Trophoblast cell (in vitro differentiated cells and primary cell): ENCODE results near the gene BTBD9.
A peak's percentile ranks its signal among the peaks of the same experiment; 100 is the strongest.

Experiments
- DNase-seq, 2 donors: peaks; one replicate each; pipeline ENCODE4 v3.0.0-alpha.2; 2016
- H2AFZ ChIP-seq: 2 replicates; pipeline ENCODE4 v1.6.1; 2013; ENCODE audit warnings: low read length, moderate library complexity, mild to moderate bottlenecking; ENCODE audit not compliant: insufficient read depth, poor library complexity
- H2AK5ac ChIP-seq: 2 replicates; pipeline ENCODE4 v1.6.1; 2013; ENCODE audit warnings: mild to moderate bottlenecking, low read length
- H2BK120ac ChIP-seq: 2 replicates; pipeline ENCODE4 v1.6.1; 2013; ENCODE audit warnings: low read length, mild to moderate bottlenecking, moderate library complexity; ENCODE audit not compliant: insufficient read depth, poor library complexity
- H2BK12ac ChIP-seq: 2 replicates; pipeline ENCODE4 v1.6.1; 2013; ENCODE audit warnings: mild to moderate bottlenecking, low read length, moderate library complexity
- H2BK5ac ChIP-seq: 2 replicates; pipeline ENCODE4 v1.6.1; 2013; ENCODE audit warnings: low read length, low read depth, moderate library complexity, mild to moderate bottlenecking; ENCODE audit not compliant: poor library complexity
- H3K14ac ChIP-seq: 2 replicates; pipeline ENCODE4 v1.6.1; 2013; ENCODE audit warnings: mild to moderate bottlenecking, low read length
- H3K18ac ChIP-seq: 2 replicates; pipeline ENCODE4 v1.6.1; 2013; ENCODE audit warnings: mild to moderate bottlenecking, low read length
- H3K23ac ChIP-seq: 2 replicates; pipeline ENCODE4 v1.6.1; 2013; ENCODE audit warnings: low read length
- H3K27ac ChIP-seq: 2 replicates; pipeline ENCODE4 v1.5.1; 2013; ENCODE audit warnings: low read depth, mild to moderate bottlenecking, inconsistent platforms, low read length, moderate library complexity
- H3K27me3 ChIP-seq: 2 replicates; pipeline ENCODE4 v1.6.1; 2013; ENCODE audit warnings: inconsistent platforms, mild to moderate bottlenecking, low read length, moderate library complexity; ENCODE audit not compliant: insufficient read depth
- H3K36me3 ChIP-seq, 2 experiments: 1 replicate in 1 of 2; 2 replicates in 1 of 2; pipeline ENCODE4 v1.6.1; 2013; ENCODE audit warnings: low read length in 2 of 2, mild to moderate bottlenecking in 2 of 2, moderate library complexity in 1 of 2; ENCODE audit not compliant: insufficient read depth in 2 of 2, control insufficient read depth in 1 of 2
- H3K4ac ChIP-seq: 2 replicates; pipeline ENCODE4 v1.6.1; 2013; ENCODE audit warnings: low read depth, mild to moderate bottlenecking, low read length, moderate library complexity
- H3K4me1 ChIP-seq, 2 experiments: 1 replicate in 1 of 2; 2 replicates in 1 of 2; pipeline ENCODE4 v1.6.1; 2013; ENCODE audit warnings: low read length in 2 of 2, mild to moderate bottlenecking in 2 of 2, moderate library complexity in 1 of 2; ENCODE audit not compliant: insufficient read depth in 2 of 2, control insufficient read depth in 1 of 2
- H3K4me2 ChIP-seq: 2 replicates; pipeline ENCODE4 v1.6.1; 2013; ENCODE audit warnings: inconsistent platforms, mild to moderate bottlenecking, low read length, moderate library complexity
- H3K4me3 ChIP-seq: 2 replicates; pipeline ENCODE4 v1.5.1; 2013; ENCODE audit warnings: mild to moderate bottlenecking, low read depth, low read length, inconsistent platforms
- H3K79me1 ChIP-seq: one replicate; pipeline ENCODE4 v1.6.1; 2013; ENCODE audit warnings: low read length
- H3K79me2 ChIP-seq: 2 replicates; pipeline ENCODE4 v1.6.1; 2013; ENCODE audit warnings: low read length, mild to moderate bottlenecking; ENCODE audit not compliant: control insufficient read depth, insufficient read depth, poor library complexity
- H3K9ac ChIP-seq: 2 replicates; pipeline ENCODE4 v1.6.1; 2013; ENCODE audit warnings: mild to moderate bottlenecking, low read length
- H3K9me3 ChIP-seq: 2 replicates; pipeline ENCODE4 v1.6.1; 2013; ENCODE audit warnings: low read depth, mild to moderate bottlenecking, control low read depth, inconsistent platforms, low read length; ENCODE audit not compliant: insufficient read depth
- H4K12ac ChIP-seq: 2 replicates; pipeline ENCODE4 v1.6.1; 2013; ENCODE audit warnings: low read depth, mild to moderate bottlenecking, low read length, moderate library complexity
- H4K8ac ChIP-seq: 2 replicates; pipeline ENCODE4 v1.6.1; 2013; ENCODE audit warnings: low read depth, mild to moderate bottlenecking, low read length, moderate library complexity
- H4K91ac ChIP-seq: one replicate; pipeline ENCODE4 v1.6.1; 2013; ENCODE audit warnings: low read depth, mild to moderate bottlenecking, low read length, moderate library complexity
- WGBS: extraction: QIAGEN DNeasy Blood & Tissue Kit; methylation state at CpG from one replicate; pipeline ENCODE4 v1.1.7; 2013; ENCODE audit warnings: missing lambda C conversion rate; ENCODE audit not compliant: insufficient read length, insufficient coverage; ENCODE audit errors: extremely low coverage; 5-methylcytosine and 5-hydroxymethylcytosine counted together

Gene BTBD9

GRCh38 chr6:38510205-38510604 is 129.5 kb downstream of the BTBD9 start:
- Histone ChIP-seq H3K4me2 (no peak overlapping the region), H3K4me1 (peaks cover 5 to 7% of the 10 kb centered on the region in 2 experiments), H3K79me2 (no peaks in the 10 kb centered on the region), H4K91ac (no peak overlapping the region), H3K4me3 (no peak overlapping the region), H4K12ac (no peak overlapping the region), H2AFZ (no peak overlapping the region), H3K18ac (no peak overlapping the region), H2AK5ac (no peak overlapping the region), H3K79me1 (peaks cover 3% of the 10 kb centered on the region), H3K9ac (no peak overlapping the region), H3K36me3 (no peaks in the 10 kb centered on the region), H2BK12ac (no peak overlapping the region), H4K8ac (no peak overlapping the region), H3K9me3 (no peaks in the 10 kb centered on the region), H3K14ac (no peak overlapping the region), H2BK5ac (no peak overlapping the region), H3K23ac (no peak overlapping the region), H3K4ac (no peak overlapping the region), H3K27me3 (no peaks in the 10 kb centered on the region), H3K27ac (no peak overlapping the region), H2BK120ac (no peak overlapping the region)
- WGBS, result no CpG with 5 or more reads among the region's 1 CpG
- DNase-seq, result no peak

- WGBS, result no CpG with 5 or more reads among the region's 1 CpG
- peaks cover 3% of the 10 kb centered on the region for H3K79me1 ChIP-seq
- H3K79me2 ChIP-seq, result no peaks in the 10 kb centered on the region
- no peak overlapping the region for H2BK120ac ChIP-seq
- no peak overlapping the region for H3K9ac ChIP-seq
- H3K9me3 ChIP-seq, result no peaks in the 10 kb centered on the region
- H2AFZ ChIP-seq, result no peak overlapping the region
- H3K18ac ChIP-seq, result no peak overlapping the region
- no peak overlapping the region for H3K23ac ChIP-seq
- no peak overlapping the region for H2BK5ac ChIP-seq
- H3K36me3 ChIP-seq, result no peaks in the 10 kb centered on the region
- H2AK5ac ChIP-seq, result no peak overlapping the region
- peaks cover 5 to 7% of the 10 kb centered on the region in 2 experiments for H3K4me1 ChIP-seq
- no peak overlapping the region for H4K91ac ChIP-seq
- no peak overlapping the region for H3K4me3 ChIP-seq
- no peak overlapping the region for H3K14ac ChIP-seq
- H4K8ac ChIP-seq, result no peak overlapping the region
- H4K12ac ChIP-seq, result no peak overlapping the region
- H3K4me2 ChIP-seq, result no peak overlapping the region
- peak; percentile 89 to 98 for DNase-seq
- no peaks in the 10 kb centered on the region for H3K27me3 ChIP-seq
- no peak overlapping the region for H3K4ac ChIP-seq
- no peak overlapping the region for H2BK12ac ChIP-seq
- H3K27ac ChIP-seq, result no peak overlapping the region
Observed at GRCh38 chr6:38509713-38510112, 130.0 kb downstream of the BTBD9 start.

- Histone ChIP-seq H3K14ac (no peak overlapping the region), H3K27ac (no peak overlapping the region), H2AFZ (no peak overlapping the region), H3K9me3 (no peaks in the 10 kb centered on the region), H2BK12ac (no peak overlapping the region), H3K4me3 (no peak overlapping the region), H3K18ac (no peak overlapping the region), H3K4me2 (no peak overlapping the region), H3K4me1 (peaks cover 5 to 7% of the 10 kb centered on the region in 2 experiments), H3K4ac (no peak overlapping the region), H3K79me2 (no peaks in the 10 kb centered on the region), H4K12ac (no peak overlapping the region), H3K23ac (no peak overlapping the region), H2AK5ac (no peak overlapping the region), H4K91ac (no peak overlapping the region), H2BK120ac (peak overlapping the region; percentile 51), H2BK5ac (no peak overlapping the region), H3K9ac (no peak overlapping the region), H3K79me1 (peaks cover 3% of the 10 kb centered on the region), H4K8ac (no peak overlapping the region), H3K36me3 (no peaks in the 10 kb centered on the region), H3K27me3 (no peaks in the 10 kb centered on the region)
- peak; percentile 24 to 47 for DNase-seq
Observed at GRCh38 chr6:38508894-38509293, 130.8 kb downstream of the BTBD9 start.

- H4K8ac ChIP-seq, result no peak overlapping the region
- no peak overlapping the region for H3K23ac ChIP-seq
Observed at GRCh38 chr6:38508286-38508685, 131.4 kb downstream of the BTBD9 start.

More at GRCh38 chr6:38508286-38508685, 131.4 kb downstream of the BTBD9 start:
- Histone ChIP-seq H3K79me2 (no peaks in the 10 kb centered on the region), H3K4ac (no peak overlapping the region), H3K27me3 (no peaks in the 10 kb centered on the region), H2AFZ (no peak overlapping the region), H4K12ac (no peak overlapping the region), H3K14ac (no peak overlapping the region), H3K4me3 (no peak overlapping the region), H3K4me1 (peaks cover 5 to 7% of the 10 kb centered on the region in 2 experiments), H3K79me1 (peaks cover 3% of the 10 kb centered on the region), H3K9ac (no peak overlapping the region), H2BK12ac (peak overlapping the region; percentile 91), H3K18ac (no peak overlapping the region), H3K9me3 (no peaks in the 10 kb centered on the region), H2AK5ac (no peak overlapping the region), H3K36me3 (no peaks in the 10 kb centered on the region), H2BK120ac (peak overlapping the region; percentile 51), H3K27ac (no peak overlapping the region), H3K4me2 (no peak overlapping the region), H4K91ac (no peak overlapping the region), H2BK5ac (no peak overlapping the region)
- DNase-seq, result peak in 1 of 2 donors; percentile 19
- WGBS, result no CpG with 5 or more reads among the region's 2 CpGs
